Mammary epithelial cell (primary cell): ENCODE measurements around the gene METTL25.

ENCODE experiments used
- EZH2 ChIP-seq: IDR thresholded peaks from 2 replicates; pipeline ENCODE4 v1.6.1; 2012; ENCODE audit warnings: low read length, inconsistent platforms, borderline replicate concordance
- TF ChIP-seq, protein P1 (sequence below), 2 donors: IDR thresholded peaks in 1 of 2; conservative IDR thresholded peaks in 1 of 2; 2 replicates each; pipeline ENCODE4 v1.5.1; 2011 to 2012; ENCODE audit warnings: inconsistent platforms in 2 of 2, low read length in 2 of 2, mild to moderate bottlenecking in 2 of 2, control low read depth in 1 of 2, low read depth in 1 of 2; ENCODE audit not compliant: insufficient read depth in 1 of 2; ENCODE audit errors: extremely low read depth in 1 of 2

DNA sequence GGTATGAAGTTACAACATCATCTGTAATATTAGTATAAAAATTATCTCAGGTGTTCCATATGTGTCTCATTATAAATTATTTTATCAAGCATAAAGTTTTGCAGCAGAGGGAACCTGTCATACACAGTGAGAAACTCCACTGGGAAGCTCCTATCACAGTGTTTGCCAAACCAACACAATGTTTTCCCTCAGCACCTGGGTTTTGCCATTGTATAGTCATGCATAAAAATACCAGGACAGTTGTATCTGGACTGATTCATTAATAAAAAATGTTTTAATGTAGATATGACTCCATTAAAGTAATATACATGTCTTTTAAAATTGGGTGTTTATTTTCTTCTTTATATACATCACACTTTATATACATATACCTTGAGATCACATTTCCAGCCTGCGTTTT, 56.6 kb downstream of the METTL25 start:
- TF ChIP-seq, protein P1, sequence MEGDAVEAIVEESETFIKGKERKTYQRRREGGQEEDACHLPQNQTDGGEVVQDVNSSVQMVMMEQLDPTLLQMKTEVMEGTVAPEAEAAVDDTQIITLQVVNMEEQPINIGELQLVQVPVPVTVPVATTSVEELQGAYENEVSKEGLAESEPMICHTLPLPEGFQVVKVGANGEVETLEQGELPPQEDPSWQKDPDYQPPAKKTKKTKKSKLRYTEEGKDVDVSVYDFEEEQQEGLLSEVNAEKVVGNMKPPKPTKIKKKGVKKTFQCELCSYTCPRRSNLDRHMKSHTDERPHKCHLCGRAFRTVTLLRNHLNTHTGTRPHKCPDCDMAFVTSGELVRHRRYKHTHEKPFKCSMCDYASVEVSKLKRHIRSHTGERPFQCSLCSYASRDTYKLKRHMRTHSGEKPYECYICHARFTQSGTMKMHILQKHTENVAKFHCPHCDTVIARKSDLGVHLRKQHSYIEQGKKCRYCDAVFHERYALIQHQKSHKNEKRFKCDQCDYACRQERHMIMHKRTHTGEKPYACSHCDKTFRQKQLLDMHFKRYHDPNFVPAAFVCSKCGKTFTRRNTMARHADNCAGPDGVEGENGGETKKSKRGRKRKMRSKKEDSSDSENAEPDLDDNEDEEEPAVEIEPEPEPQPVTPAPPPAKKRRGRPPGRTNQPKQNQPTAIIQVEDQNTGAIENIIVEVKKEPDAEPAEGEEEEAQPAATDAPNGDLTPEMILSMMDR (conservative IDR thresholded peaks at IDR 0.05 in 1 of 2, IDR thresholded peaks at IDR 0.05 in 1 of 2; ENCODE audit: extremely low read depth in 1 of 2, insufficient read depth in 1 of 2, low read depth in 1 of 2, low read length in 2 of 2), result no peak
- no peak for TF ChIP-seq EZH2
